Iris pigment epithelial cell (primary cell): ENCODE results near the gene BNIPL.
A peak's percentile ranks its signal among the peaks of the same experiment; 100 is the strongest.

Source experiments
- DNase-seq: peaks from one replicate; pipeline ENCODE4 v3.0.0-alpha.2; 2011; ENCODE audit warnings: low read depth

The BNIPL gene

DNA sequence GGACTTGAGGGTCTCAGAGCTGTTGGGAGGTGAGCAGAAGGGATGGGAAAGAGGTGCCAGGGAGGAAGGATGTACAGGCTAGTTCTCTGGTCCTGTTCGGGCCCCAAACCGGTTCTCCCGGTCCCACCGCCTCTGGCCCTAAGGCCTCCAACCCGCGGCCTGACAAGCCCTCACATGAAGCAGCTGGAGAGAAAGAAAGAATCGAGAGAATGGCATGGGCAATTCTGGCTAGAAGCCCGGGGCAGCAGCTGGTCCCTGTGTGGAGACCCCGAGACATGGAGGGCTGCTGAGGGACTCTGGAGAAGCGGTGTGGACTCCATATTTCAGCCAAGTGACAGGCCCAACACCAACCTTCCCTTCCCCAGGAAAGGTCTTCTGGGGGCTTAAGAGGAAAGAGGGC, 22.3 kb downstream of the BNIPL start:
- no peak for DNase-seq

DNA sequence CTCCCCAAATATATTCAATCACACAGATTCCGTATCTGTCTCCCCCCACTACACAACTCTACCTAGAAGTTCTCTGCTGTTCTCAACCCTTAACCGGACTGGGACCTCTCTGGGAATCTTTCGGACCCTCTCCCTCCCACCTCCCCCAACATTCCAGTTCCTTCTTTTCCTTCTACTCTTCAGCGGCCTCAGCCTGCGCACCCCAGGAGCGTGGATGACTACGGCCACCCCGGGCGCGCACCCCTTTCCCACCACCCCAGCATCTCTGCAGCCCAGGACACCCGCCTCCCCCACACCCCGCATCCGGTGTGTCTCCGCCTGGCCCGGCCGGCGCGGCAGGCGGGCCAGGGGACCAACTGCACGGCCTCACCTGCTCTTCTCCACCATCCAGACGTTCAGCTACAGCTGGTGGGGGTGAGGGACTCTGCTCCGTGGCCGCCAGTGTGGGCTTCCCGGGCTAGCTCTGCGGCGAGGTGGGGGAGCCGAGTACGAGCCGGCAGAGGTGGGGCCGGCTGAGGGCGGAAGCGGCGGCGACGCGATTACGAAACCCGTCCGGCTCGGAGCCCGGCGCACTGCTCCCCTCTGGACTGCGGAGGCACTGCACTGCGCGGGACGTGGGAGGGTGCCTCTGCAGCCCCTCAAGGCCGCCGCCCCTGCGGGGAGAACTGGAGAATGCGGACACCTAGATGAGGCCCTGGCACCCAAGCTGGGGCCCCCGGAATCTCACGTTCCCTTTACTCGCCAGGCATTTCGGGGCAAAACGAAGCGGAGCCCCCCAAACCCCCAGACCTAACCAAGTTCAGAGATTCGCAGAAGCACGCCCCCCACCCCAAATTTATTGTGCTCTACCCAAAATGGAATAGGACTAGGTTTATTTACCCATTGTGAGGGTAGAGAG, 23.0 kb downstream of the BNIPL start, which contains the start of gene CDC42SE1:
TSS of gene CDC42SE1 (minus strand) at position 514 of the 898 bp plus-strand sequence. CDS start 3,892 bp downstream, outside the sequence.
- DNase-seq: peak; percentile 88

DNA sequence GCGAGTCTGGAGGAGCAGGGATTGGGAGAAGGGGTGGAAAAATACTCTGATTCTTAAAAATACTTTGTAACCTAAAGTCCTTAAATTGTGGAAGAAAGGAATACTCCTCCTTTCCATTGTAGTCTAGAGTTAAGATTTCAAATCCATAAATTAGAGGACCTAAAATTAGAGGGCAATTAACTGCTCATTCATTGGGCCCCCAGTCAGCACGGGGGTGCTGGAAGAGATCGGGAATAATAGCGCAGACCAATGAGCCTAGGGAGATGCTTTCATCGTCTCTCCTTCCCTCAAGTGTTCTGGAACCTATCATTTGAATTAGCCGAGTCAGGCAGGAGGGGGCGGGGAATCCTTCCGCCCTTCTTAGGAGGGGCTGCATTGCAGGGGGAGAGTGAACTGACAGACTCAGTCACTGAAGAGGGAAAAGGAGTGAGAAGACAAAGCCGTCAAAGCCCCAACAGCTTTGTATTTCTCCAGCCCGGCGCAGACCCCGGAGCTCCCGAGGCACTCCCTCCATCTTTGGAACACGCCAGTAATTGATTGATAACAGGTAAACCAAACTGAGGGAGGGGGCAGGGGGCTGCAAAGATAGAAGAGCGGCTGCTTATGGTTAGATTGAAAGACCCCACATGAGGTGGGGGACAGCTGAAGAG, 23.7 kb downstream of the BNIPL start, which contains the start of gene MLLT11:
TSS of gene MLLT11 (plus strand) at position 391 of the 650 bp plus-strand sequence. CDS start 6,828 bp downstream, outside the sequence.
- DNase-seq: peak; percentile 80

DNA sequence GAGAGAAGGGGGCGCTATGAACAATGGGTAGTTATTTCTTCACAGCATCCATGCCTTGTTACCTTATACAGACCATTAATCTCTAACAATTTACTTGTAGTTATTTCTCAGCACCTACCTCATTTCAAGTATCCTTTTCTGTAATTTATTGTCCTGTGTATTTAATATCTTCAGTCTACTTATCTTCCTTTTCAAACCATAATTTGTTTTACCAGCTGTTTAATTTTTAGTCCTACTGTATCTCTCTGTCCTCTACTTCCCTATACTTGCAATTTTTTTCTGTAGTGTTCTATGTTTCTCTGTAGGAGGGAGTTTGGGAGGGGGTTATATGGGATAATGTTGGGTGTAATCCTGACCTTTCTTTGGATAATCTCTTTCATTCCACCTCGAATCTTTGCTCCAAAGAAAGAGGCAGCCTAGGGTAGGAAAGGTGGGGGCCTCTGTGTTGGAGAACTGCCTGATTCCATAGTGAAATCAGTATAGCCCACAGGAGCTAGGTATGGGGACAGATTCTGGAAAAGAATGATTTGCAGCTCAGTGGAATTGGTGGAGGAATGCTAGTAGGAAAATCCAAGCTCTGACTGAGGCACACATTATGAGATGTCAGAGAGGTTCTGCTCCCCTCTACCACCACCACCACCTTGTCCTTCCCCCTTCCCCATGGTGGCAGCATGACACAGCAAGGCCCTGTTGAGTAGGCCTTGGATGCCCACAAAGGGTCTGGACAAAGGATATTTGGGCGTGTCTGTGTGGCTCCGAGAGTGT, 24.5 kb downstream of the BNIPL start:
- DNase-seq: no peak

DNA sequence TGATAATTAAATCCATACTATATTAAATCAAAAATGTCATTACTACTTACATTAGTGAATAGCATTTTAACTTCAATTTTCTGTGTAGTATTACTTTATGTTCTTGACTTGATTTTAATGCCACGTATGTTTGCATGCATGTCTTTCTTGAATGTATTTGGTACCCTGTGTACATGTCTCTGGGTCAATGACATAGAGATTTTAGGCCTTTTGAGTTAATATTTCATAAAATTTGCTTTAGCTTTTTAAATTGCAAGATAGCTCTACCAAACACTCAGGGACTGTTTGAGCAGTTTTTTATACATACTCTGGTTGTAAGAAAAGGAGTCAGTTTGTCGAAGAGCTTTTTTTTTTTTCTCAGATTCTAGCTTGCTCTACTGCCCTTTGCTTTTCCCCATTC, 25.3 kb downstream of the BNIPL start:
- DNase-seq: no peak

DNA sequence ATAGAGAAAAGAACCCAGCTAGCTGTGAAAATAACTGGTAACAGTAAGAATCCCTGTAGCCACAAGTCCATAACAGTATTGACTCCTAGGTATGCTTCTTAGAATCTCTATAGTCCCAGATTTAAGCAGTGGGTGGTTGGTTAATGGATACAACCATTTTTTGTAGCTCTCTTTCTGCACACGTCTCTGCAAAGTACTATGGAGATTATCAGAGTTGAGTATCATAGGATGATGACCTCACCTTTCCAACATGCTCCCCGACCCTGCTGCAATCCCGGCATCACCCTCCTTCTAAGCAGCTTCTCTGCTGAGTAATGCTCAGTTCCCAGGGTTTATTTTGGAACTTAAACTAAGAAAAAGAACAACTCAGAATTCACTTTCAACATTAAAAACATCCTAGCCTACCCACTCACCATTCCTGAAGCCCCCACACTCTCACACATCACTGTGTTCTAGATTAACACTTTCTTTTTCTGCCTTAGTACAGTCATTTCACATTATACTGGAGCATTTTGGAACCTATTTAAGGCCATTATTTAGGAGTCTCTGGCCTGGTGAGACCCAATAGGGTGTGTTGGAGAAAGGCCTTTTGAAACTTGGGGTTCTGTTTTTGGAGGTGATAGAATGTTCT, 26.5 kb downstream of the BNIPL start:
- DNase-seq: peak; percentile 96

DNA sequence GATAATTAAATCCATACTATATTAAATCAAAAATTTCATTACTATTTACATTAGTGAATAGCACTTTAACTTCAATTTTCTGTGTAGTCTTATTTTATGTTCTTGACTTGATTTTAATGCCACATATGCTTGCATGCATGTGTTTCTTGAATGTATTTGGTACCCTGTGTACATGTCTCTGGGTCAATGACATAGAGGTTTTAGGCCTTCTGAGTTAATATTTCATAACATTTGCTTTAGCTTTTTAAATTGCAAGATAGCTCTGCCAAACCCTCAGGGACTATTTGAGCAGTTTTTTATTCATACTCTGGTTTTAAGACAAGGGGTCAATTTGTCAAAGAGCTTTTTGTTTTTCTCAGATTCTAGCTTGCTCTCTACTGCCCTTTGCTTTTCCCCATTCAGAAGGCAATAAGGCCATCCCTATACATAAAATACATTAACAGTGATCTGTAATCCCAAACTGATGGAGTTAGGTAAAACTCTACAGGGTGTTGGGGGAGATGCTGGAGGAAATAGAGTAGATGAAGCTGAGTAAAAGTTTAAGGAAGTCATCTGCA, 28.8 kb downstream of the BNIPL start:
- DNase-seq: no peak

DNA sequence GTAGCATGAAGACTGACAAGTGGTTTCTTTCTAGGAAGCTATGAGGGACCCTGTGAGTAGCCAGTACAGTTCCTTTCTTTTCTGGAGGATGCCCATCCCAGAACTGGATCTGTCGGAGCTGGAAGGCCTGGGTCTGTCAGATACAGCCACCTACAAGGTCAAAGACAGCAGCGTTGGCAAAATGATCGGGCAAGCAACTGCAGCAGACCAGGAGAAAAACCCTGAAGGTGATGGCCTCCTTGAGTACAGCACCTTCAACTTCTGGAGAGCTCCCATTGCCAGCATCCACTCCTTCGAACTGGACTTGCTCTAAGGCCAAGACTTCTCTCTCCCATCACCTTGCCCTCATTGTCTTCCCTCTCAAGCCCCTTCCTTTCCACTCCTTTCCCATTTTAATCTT, 30.8 kb downstream of the BNIPL start:
- DNase-seq: no peak

DNA sequence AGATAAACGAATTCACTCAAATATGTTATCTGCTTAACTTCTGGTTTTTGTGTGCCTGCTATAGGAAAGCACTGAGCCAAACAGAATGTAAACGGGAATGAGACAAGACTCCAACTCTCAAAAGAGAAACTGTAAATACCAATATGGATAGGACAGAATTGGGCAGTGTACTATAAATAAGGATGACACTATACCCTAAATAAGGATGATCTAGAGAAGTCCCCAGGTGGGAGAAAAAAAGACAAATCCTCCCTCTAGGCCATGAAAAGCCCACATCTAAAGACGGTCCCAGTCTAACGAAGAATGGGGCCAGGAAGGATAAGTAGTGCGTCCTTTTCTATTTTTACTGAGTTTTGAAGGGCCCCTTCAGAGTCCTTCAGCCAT, 32.7 kb downstream of the BNIPL start:
- no peak for DNase-seq

DNA sequence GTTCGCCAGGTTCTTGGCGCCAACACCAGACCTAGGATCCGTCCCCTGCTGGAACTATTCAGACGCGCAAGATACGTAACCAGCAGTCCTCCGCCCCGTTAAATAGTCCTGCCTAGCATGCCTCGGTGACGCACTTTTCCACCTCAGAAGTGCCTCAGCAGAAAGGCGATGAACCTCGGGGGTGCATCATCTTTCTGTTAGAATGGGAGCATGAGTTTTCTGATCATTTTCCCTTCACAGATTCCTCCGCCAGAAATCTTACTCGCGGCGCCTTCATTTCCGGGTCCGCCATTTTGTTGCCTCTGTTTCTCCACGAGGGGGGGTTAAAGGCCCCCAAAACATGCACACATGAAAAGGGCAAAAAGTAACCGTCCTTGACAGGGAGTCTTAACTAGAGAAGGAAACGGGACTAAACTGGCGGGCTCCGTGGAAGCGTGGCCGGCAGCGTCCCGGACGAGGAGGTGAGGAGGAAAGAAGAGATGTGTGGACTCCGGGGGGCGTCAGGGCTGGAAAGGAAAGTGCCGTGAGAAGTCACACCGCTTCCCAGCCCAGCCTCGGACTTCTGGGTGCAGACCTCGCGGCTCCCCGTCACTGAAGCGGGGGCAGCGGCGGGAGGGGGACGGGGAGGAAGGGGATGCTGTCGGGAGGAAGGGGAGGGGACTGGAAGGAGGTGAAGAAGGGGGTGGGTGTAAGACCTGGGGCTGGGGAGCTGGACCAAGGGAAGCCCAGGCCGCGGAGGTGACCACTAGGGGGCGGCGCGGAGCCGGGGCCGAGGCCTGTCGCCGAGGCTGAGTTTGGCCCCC, 34.3 kb downstream of the BNIPL start, which contains the start of gene GABPB2:
TSS of gene GABPB2 (plus strand) at position 288 of the 803 bp plus-strand sequence. CDS start 17,429 bp downstream, outside the sequence.
- peak; percentile 99 for DNase-seq

DNA sequence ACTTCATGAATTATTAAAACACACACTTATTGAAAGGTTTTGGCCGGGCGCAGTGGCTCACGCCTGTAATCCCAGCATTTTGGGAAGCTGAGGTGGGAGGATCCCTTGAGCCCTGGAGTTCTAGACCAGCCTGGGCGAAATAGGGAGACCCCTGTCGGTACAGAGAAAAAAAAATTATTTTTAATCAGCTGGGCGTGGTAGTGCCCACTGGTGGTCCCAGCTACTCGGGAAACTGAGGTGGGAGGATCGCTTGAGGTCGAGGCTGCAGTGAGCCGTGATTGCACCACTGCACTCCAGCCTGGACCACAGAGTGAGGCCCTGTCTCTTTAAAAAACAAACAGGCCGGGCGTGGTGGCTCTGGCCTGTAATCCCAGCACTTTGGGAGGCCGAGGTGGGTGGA, 35.8 kb downstream of the BNIPL start:
- DNase-seq: no peak

DNA sequence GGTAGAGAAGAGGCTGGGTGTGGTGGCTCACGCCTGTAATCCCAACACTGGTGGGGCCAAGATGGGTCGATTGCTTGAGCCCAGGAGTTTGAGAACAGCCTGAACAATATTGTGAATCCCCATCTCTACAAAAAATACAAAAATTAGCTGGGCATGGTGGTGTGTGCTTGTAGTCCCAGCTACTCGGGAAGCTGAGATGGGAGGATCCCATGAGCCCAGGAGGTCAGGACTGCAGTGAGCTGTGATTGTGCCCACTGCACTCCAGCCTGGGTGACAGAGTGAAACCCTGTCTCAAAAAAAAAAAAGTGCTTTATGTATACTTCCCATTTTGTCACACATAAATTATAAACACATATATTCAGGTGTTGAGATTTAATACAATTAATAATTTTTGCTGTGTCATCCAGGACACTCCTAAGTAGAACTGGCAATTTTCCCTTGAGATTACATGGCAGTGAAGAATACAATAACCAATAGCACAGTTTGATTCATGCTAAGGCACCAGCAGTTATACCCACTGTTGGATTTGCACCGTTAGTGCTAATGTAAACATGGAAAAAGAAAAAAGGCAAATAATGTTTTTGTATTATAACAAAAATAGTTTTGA, 49.7 kb downstream of the BNIPL start:
- DNase-seq: no peak
